Measurements from ENCODE around the gene PSME1. TPM values are rescaled to one million over a fixed set of nuclear protein-coding genes. Genes with fewer than 3 reads are reported as not detected.

The PSME1 gene
- total RNA-seq, 2 donors from 2014 or later, result 68.6 to 108 TPM

DNA sequence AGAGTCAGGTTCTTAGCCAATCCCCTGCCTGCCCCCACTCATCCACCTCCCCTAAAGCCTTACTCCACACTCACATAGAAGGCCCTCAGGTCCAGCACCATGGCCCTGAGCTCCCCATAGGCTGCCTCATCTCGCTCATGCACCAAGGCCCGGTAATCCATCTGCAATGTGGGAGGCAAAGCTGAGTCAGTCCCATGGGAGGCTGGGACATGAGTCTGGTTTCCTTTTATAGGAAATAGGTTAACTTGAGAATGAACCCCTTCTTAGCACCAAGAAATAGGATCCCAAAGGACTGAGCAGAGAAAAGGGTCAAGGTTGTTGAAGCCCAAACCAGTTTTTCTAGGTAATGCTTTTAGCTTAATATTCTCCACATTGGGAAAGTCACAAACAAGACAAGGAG lies 7.5 kb downstream of the PSME1 start:
- Mint-ChIP-seq H3K4me3 (no peak overlapping the region), H3K4me1 (peaks cover 25% of the 10 kb centered on the region), H3K27me3 (ENCODE audit: insufficient read depth) (no peaks in the 10 kb centered on the region), H3K27ac (no peak overlapping the region), H3K9me3 (no peaks in the 10 kb centered on the region), H3K36me3 (ENCODE audit: low read depth) (peaks cover 33% of the 10 kb centered on the region)
- no peak for DNase-seq
- H3K4me3 ChIP-seq (ENCODE audit: low read length), result no peak overlapping the region
- H3K27ac ChIP-seq (ENCODE audit: low read depth, low read length), result no peak overlapping the region
- H3K4me1 ChIP-seq (ENCODE audit: control insufficient read depth, insufficient read depth, low read length), result peaks cover 4% of the 10 kb centered on the region
- no peaks in the 10 kb centered on the region for H3K27me3 ChIP-seq (ENCODE audit: control insufficient read depth, insufficient read depth, low read length, poor library complexity, severe bottlenecking)
- H3K9me3 ChIP-seq (ENCODE audit: control insufficient read depth, low read length), result no peaks in the 10 kb centered on the region
- no peak overlapping the region for H3K9ac ChIP-seq (ENCODE audit: extremely low read depth, low read length, poor library complexity, severe bottlenecking)
- peaks cover 35% of the 10 kb centered on the region for H3K36me3 ChIP-seq (ENCODE audit: control insufficient read depth, insufficient read depth, low read length)
- 95 to 100% methylated on average over 2 of the region's 2 CpGs for WGBS, 2 experiments (ENCODE audit: insufficient coverage in 1 of 2, insufficient read length in 1 of 2)
- TF ChIP-seq, protein P1, sequence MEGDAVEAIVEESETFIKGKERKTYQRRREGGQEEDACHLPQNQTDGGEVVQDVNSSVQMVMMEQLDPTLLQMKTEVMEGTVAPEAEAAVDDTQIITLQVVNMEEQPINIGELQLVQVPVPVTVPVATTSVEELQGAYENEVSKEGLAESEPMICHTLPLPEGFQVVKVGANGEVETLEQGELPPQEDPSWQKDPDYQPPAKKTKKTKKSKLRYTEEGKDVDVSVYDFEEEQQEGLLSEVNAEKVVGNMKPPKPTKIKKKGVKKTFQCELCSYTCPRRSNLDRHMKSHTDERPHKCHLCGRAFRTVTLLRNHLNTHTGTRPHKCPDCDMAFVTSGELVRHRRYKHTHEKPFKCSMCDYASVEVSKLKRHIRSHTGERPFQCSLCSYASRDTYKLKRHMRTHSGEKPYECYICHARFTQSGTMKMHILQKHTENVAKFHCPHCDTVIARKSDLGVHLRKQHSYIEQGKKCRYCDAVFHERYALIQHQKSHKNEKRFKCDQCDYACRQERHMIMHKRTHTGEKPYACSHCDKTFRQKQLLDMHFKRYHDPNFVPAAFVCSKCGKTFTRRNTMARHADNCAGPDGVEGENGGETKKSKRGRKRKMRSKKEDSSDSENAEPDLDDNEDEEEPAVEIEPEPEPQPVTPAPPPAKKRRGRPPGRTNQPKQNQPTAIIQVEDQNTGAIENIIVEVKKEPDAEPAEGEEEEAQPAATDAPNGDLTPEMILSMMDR (conservative IDR thresholded peaks at IDR 0.05), result no peak

DNA sequence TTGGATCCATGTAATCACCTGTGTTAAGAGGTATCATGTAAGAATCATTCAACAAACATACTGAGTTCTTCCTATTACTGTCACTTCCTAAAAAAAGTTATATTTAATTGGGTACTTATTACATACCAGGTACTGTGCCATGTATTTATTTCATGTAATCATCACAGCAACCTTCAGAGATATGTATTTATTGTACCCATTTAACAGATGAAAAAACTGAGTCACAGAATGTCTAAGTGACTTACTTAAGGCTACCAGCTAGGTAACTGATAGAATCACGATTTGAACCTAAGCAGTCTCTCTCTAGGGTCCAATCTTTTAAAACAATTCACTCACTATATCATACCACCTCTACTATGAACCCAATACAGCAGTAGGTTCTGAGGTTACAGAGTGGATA lies 8.5 kb downstream of the PSME1 start:
- TF ChIP-seq, protein P1 (conservative IDR thresholded peaks at IDR 0.05), result no peak

DNA sequence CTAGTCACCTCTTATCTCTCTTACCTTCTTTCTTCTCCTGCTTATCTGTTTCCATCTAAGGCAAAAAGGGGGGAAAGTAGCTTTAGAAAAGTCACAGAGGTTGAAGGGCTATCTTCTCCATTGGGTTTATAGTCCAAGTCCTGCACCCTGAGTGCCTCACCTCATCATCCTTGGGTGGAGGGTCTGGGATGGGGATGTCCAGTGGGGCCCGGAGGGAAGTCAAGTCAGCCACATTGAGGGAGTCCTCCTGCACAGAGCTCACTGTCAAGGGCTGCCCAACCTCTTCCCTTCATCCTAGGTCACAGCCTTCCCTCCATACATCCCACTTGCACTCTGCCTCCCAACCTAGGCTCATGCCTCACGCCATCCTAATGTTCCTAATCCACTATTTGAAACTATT lies 9.2 kb downstream of the PSME1 start:
- no peak overlapping the region for H3K27ac Mint-ChIP-seq
- H3K27ac ChIP-seq (ENCODE audit: low read depth, low read length), result no peak overlapping the region
- H3K9me3 ChIP-seq (ENCODE audit: control insufficient read depth, low read length), result no peaks in the 10 kb centered on the region
- DNase-seq, result no peak
- peaks cover 20% of the 10 kb centered on the region for H3K4me1 Mint-ChIP-seq
- H3K27me3 Mint-ChIP-seq (ENCODE audit: insufficient read depth), result no peaks in the 10 kb centered on the region
- no peak overlapping the region for H3K9ac ChIP-seq (ENCODE audit: extremely low read depth, low read length, poor library complexity, severe bottlenecking)
- H3K4me3 ChIP-seq (ENCODE audit: low read length), result peak overlapping the region; percentile 98
- WGBS, 2 experiments (ENCODE audit: insufficient coverage in 1 of 2, insufficient read length in 1 of 2), result 94% methylated on average over 2 of the region's 2 CpGs; no CpG with 5 or more reads in 1 of the 2 experiments
- H3K9me3 Mint-ChIP-seq, result no peaks in the 10 kb centered on the region
- TF ChIP-seq, protein P1 (conservative IDR thresholded peaks at IDR 0.05), result no peak
- peaks cover 6% of the 10 kb centered on the region for H3K4me1 ChIP-seq (ENCODE audit: control insufficient read depth, insufficient read depth, low read length)
- H3K36me3 ChIP-seq (ENCODE audit: control insufficient read depth, insufficient read depth, low read length), result peaks cover 38% of the 10 kb centered on the region
- H3K4me3 Mint-ChIP-seq, result peak overlapping the region; percentile 92
- H3K36me3 Mint-ChIP-seq (ENCODE audit: low read depth), result peaks cover 30% of the 10 kb centered on the region
- H3K27me3 ChIP-seq (ENCODE audit: control insufficient read depth, insufficient read depth, low read length, poor library complexity, severe bottlenecking), result no peaks in the 10 kb centered on the region

More for the DNA sequence above, 8.5 kb downstream of the PSME1 start:
- H3K4me1 Mint-ChIP-seq, result peaks cover 25% of the 10 kb centered on the region
- H3K36me3 Mint-ChIP-seq (ENCODE audit: low read depth), result peaks cover 31% of the 10 kb centered on the region
- Histone ChIP-seq H3K27me3 (ENCODE audit: control insufficient read depth, insufficient read depth, low read length, poor library complexity, severe bottlenecking) (no peaks in the 10 kb centered on the region), H3K4me3 (ENCODE audit: low read length) (no peak overlapping the region), H3K27ac (ENCODE audit: low read depth, low read length) (no peak overlapping the region), H3K36me3 (ENCODE audit: control insufficient read depth, insufficient read depth, low read length) (peaks cover 34% of the 10 kb centered on the region), H3K4me1 (ENCODE audit: control insufficient read depth, insufficient read depth, low read length) (peaks cover 6% of the 10 kb centered on the region), H3K9ac (ENCODE audit: extremely low read depth, low read length, poor library complexity, severe bottlenecking) (no peak overlapping the region), H3K9me3 (ENCODE audit: control insufficient read depth, low read length) (no peaks in the 10 kb centered on the region)
- no peaks in the 10 kb centered on the region for H3K9me3 Mint-ChIP-seq
- H3K4me3 Mint-ChIP-seq, result no peak overlapping the region
- H3K27ac Mint-ChIP-seq, result no peak overlapping the region
- H3K27me3 Mint-ChIP-seq (ENCODE audit: insufficient read depth), result no peaks in the 10 kb centered on the region
- 100% methylated on average over 1 of the region's 1 CpG for WGBS, 2 experiments (ENCODE audit: insufficient coverage in 1 of 2, insufficient read length in 1 of 2)
- DNase-seq, result no peak

Data from endodermal cell (in vitro differentiated cells).